IMR-90 (cell line): ENCODE measurements around the gene FITM2. TPM values are rescaled to one million over a fixed set of nuclear protein-coding genes. Genes with fewer than 3 reads are reported as not detected.

Experiments used
- ATAC-seq: fragments of 200-7000 bp; cut with Tn5 transposase; 2 replicates; pipeline ENCODE4 v1.9.1; 2020; ENCODE audit warnings: low read depth, mild to moderate bottlenecking, moderate library complexity
- BruUV-seq: library from RNA; stranded (reverse); fragments of 400-500 nt; replicated peaks from 2 replicates; lab custom pipeline; 2021; lab: Mats Ljungman, UMichigan
- CTCF ChIA-PET: fragments of 300-600 bp; formaldehyde crosslinking; extraction: SDS; loops from one replicate; lab custom pipeline; 2021; ENCODE audit warnings: antibody characterized with exemption; lab: Yijun Ruan, JAX
- POLR2A ChIA-PET: fragments of 300-600 bp; sonication (Branson Sonifier 250); formaldehyde crosslinking; loops from one replicate; lab custom pipeline; 2022; ENCODE audit warnings: antibody characterized with exemption; ENCODE audit not compliant: unreplicated experiment; lab: Charles Lee
- DNase-seq: peaks from one replicate; pipeline ENCODE4 v3.0.0; 2013
- H2AFZ ChIP-seq: replicated peaks from 2 replicates; pipeline ENCODE3; 2013; ENCODE audit warnings: low read length, mild to moderate bottlenecking; ENCODE audit not compliant: poor library complexity
- H2AK5ac ChIP-seq: 2 replicates; pipeline ENCODE4 v1.6.1; 2013; ENCODE audit warnings: low read depth, low read length, inconsistent platforms
- H2AK9ac ChIP-seq: replicated peaks from 2 replicates; pipeline ENCODE3; 2013; ENCODE audit warnings: mild to moderate bottlenecking, low read depth, low read length, moderate library complexity; ENCODE audit not compliant: poor library complexity
- H2BK120ac ChIP-seq: 2 replicates; pipeline ENCODE4 v1.6.1; 2013; ENCODE audit warnings: low read depth, low read length, inconsistent platforms
- H2BK15ac ChIP-seq: 3 replicates; pipeline ENCODE4 v1.6.1; 2013; ENCODE audit warnings: low read depth, low read length, inconsistent platforms
- H2BK20ac ChIP-seq: 2 replicates; pipeline ENCODE4 v1.6.1; 2013; ENCODE audit warnings: low read depth, mild to moderate bottlenecking, inconsistent platforms, low read length, moderate library complexity
- H2BK5ac ChIP-seq: 2 replicates; pipeline ENCODE4 v1.6.1; 2013; ENCODE audit warnings: mild to moderate bottlenecking, low read depth, low read length, inconsistent platforms; ENCODE audit not compliant: poor library complexity, severe bottlenecking
- H3K14ac ChIP-seq: replicated peaks from 2 replicates; pipeline ENCODE4 v1.6.1; 2013; ENCODE audit warnings: low read depth, low read length, inconsistent platforms
- H3K18ac ChIP-seq: 2 replicates; pipeline ENCODE4 v1.6.1; 2013; ENCODE audit warnings: low read depth, low read length, control low read depth
- H3K23ac ChIP-seq: 2 replicates; pipeline ENCODE4 v1.6.1; 2013; ENCODE audit warnings: low read depth, low read length, inconsistent platforms
- H3K27ac ChIP-seq: 2 replicates; pipeline ENCODE4 v1.5.1; 2013; ENCODE audit warnings: mild to moderate bottlenecking, control low read depth, low read length; ENCODE audit not compliant: insufficient read depth
- H3K27me3 ChIP-seq: 2 replicates; pipeline ENCODE4 v1.6.1; 2013; ENCODE audit warnings: low read length; ENCODE audit not compliant: control insufficient read depth, insufficient read depth
- H3K36me3 ChIP-seq: 2 replicates; pipeline ENCODE4 v1.6.1; 2013; ENCODE audit warnings: low read length, mixed read lengths; ENCODE audit not compliant: control insufficient read depth, insufficient read depth
- H3K4ac ChIP-seq: 2 replicates; pipeline ENCODE4 v1.6.1; 2013; ENCODE audit warnings: low read depth, low read length, inconsistent platforms
- H3K4me1 ChIP-seq: 2 replicates; pipeline ENCODE4 v1.6.1; 2013; ENCODE audit warnings: low read length, mixed read lengths; ENCODE audit not compliant: control insufficient read depth, insufficient read depth
- H3K4me2 ChIP-seq: 2 replicates; pipeline ENCODE4 v1.6.1; 2013; ENCODE audit warnings: low read depth, mild to moderate bottlenecking, control low read depth, low read length, moderate library complexity
- H3K4me3 ChIP-seq: 2 replicates; pipeline ENCODE4 v1.5.1; 2013; ENCODE audit warnings: low read depth, mild to moderate bottlenecking, control low read depth, low read length, moderate library complexity; ENCODE audit not compliant: insufficient read depth
- H3K56ac ChIP-seq: 2 replicates; pipeline ENCODE4 v1.6.1; 2013; ENCODE audit warnings: low read length, inconsistent platforms; ENCODE audit not compliant: insufficient read depth; ENCODE audit errors: extremely low read depth
- H3K79me1 ChIP-seq, 2 experiments: 2 replicates each; pipeline ENCODE4 v1.6.1; 2013; ENCODE audit warnings: low read length in 2 of 2, inconsistent platforms in 1 of 2, low read depth in 1 of 2
- H3K9ac ChIP-seq: 2 replicates; pipeline ENCODE4 v1.6.1; 2013; ENCODE audit warnings: low read depth, low read length, control low read depth
- H3K9me1 ChIP-seq: 2 replicates; pipeline ENCODE4 v1.6.1; 2013; ENCODE audit warnings: low read length, inconsistent platforms; ENCODE audit not compliant: insufficient read depth
- H3K9me3 ChIP-seq: 2 replicates; pipeline ENCODE4 v1.6.1; 2013; ENCODE audit warnings: low read length; ENCODE audit not compliant: control insufficient read depth, insufficient read depth
- H4K20me1 ChIP-seq: 2 replicates; pipeline ENCODE4 v1.6.1; 2013; ENCODE audit warnings: low read length, inconsistent platforms; ENCODE audit not compliant: insufficient read depth
- H4K5ac ChIP-seq: 2 replicates; pipeline ENCODE4 v1.6.1; 2013; ENCODE audit warnings: mild to moderate bottlenecking, low read depth, low read length, control low read depth
- H4K8ac ChIP-seq, 2 experiments: 2 replicates each; pipeline ENCODE4 v1.6.1; 2013; ENCODE audit warnings: low read depth in 2 of 2, low read length in 2 of 2, control low read depth in 1 of 2, inconsistent platforms in 1 of 2
- H4K91ac ChIP-seq: 2 replicates; pipeline ENCODE4 v1.6.1; 2013; ENCODE audit warnings: low read depth, low read length, inconsistent platforms; ENCODE audit not compliant: insufficient read depth
- CHD1 ChIP-seq: IDR thresholded peaks from 2 replicates; pipeline ENCODE4 v1.6.1; 2012; ENCODE audit warnings: low read depth, low read length, improper control_type of control experiment
- CTCF ChIP-seq: conservative IDR thresholded peaks from 2 replicates; pipeline ENCODE4 v1.5.1; 2012; ENCODE audit warnings: mild to moderate bottlenecking, low read depth, low read length, improper control_type of control experiment
- MAZ ChIP-seq: IDR thresholded peaks from 2 replicates; pipeline ENCODE4 v1.6.1; 2012; ENCODE audit warnings: low read depth, mild to moderate bottlenecking, low read length, improper control_type of control experiment, moderate library complexity, borderline replicate concordance
- NFE2L2 ChIP-seq: fragments of 150-350 bp; IDR thresholded peaks from 2 replicates; pipeline ENCODE4 v1.6.1; 2016; ENCODE audit warnings: low read depth, mild to moderate bottlenecking, low read length
- POLR2A ChIP-seq: IDR thresholded peaks from 2 replicates; pipeline ENCODE4 v1.6.1; 2012; ENCODE audit warnings: mild to moderate bottlenecking, low read depth, low read length
- RAD21 ChIP-seq: IDR thresholded peaks from 2 replicates; pipeline ENCODE4 v1.6.1; 2012; ENCODE audit warnings: low read length, improper control_type of control experiment
- RCOR1 ChIP-seq: IDR thresholded peaks from 2 replicates; pipeline ENCODE4 v1.6.1; 2012; ENCODE audit warnings: mild to moderate bottlenecking, low read length, improper control_type of control experiment; ENCODE audit not compliant: insufficient replicate concordance
- RFX5 ChIP-seq: IDR thresholded peaks from 2 replicates; pipeline ENCODE4 v1.8.0; 2012; ENCODE audit warnings: low read depth, mild to moderate bottlenecking, low read length, moderate library complexity
- SMC3 ChIP-seq: fragments of 150-350 bp; IDR thresholded peaks from 2 replicates; pipeline ENCODE4 v1.6.1; 2016; ENCODE audit warnings: low read depth, mild to moderate bottlenecking, antibody characterized with exemption, low read length, moderate library complexity
- WGBS, 2 experiments: methylation state at CpG; one replicate each; pipeline versions ENCODE4 v1.1.5 to v1.1.7; 2013; ENCODE audit warnings: missing lambda C conversion rate in 2 of 2; ENCODE audit not compliant: insufficient read length in 1 of 2; ENCODE audit errors: extremely low coverage in 2 of 2; 5-methylcytosine and 5-hydroxymethylcytosine counted together
- dilution Hi-C: fragments of 300-500 bp; cut with HindIII; formaldehyde crosslinking; loops from one replicate; pipeline ENCODE4 v1.14.3; 2018; ENCODE audit warnings: low sequenced_read_pairs; ENCODE audit not compliant: unreplicated experiment
- in situ Hi-C: fragments of 300-500 bp; cut with MboI; formaldehyde crosslinking; loops from 3 replicates; pipeline ENCODE4 v1.14.3; 2019; ENCODE audit warnings: low sequenced_read_pairs, inconsistent platforms, mixed read lengths
- intact Hi-C: fragments of 100-400 bp; cut with micrococcal nuclease; formaldehyde crosslinking; loops from 2 replicates; pipeline ENCODE4 v1.10.0; 2022
- polyA plus RNA-seq, 3 experiments: library from polyadenylated mRNA; depleted of rRNA; stranded (reverse); fragments of >200 nt; gene quantifications; 2 replicates each; pipeline ENCODE4 v1.2.3, GENCODE V29; 2012; ENCODE audit warnings: low replicate concordance in 1 of 3
- total RNA-seq: library from RNA; depleted of rRNA; stranded (reverse); fragments of >200 nt; gene quantifications from 2 replicates; pipeline ENCODE4 v1.2.3, GENCODE V29; 2012

FITM2 gene
- total and polyA plus RNA-seq, 2 of the 4 experiments (the other 2 are of a cell fraction), result 3.4 to 6.5 TPM

DNA sequence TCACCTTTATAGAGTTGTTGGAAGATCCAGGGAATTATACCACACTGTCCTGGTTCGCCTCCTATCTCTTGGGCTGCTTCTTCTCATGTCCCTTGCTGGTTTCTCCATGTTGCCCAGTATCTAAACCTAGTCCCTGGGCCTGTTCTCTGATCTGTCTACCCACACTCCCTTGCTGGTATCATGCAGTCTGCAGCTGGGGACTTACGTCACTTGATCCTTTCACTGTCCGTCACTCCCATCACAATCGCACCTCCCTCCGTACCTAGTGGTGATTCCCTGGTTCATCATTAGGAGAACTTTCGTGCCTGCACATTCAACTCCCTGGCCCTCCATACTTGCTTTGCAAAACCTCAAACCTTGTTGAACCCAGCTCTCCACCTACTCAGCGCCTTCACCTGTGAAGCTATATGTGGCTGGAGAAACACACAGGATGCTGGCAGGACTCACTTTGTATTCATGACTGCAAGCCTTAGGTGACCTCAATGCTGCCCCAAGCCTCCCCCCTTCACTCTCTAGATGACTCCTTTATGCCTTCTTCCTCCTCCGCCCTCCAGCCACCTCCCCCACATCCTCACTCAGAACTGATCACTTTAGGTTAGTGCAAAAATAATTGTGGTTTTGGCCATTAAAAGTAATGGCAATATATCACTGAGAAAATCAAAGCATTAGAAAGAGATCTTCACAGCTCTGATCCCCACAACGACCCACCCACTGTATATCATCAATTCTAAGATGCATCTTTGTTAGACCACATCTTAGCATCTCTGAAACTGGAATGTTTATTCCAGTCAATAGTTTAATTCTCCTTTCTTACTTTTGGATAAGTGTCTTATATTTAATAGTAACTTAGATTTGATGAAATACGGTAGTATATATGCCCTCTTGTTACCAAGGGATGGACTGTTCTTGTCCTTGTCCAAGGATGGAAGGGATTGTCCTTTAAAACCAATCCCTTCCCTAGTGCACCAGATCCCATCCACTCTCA, 37.5 kb downstream of the FITM2 start (continued):
- no peak for TF ChIP-seq RFX5

- H3K4me3 ChIP-seq, result no peak overlapping the region
- POLR2A ChIA-PET, result no interaction called here
- H3K79me1 ChIP-seq, result no peaks in the 10 kb centered on the region
- no peak overlapping the region for H3K4me2 ChIP-seq
- no TSS peak for BruUV-seq
- H3K9me1 ChIP-seq, result 0 out of 2 replicates have a peak, but pooled peaks cover 3% of the 10 kb centered on the region
- H2BK5ac ChIP-seq, result no peak overlapping the region
- no peaks in the 10 kb centered on the region for H3K36me3 ChIP-seq
- H2BK15ac ChIP-seq, result no peak overlapping the region
- no peak overlapping the region for H3K14ac ChIP-seq
- H3K18ac ChIP-seq, result no peak overlapping the region
- no peak overlapping the region for H4K8ac ChIP-seq
- H2AFZ ChIP-seq, result no peak overlapping the region
- H3K56ac ChIP-seq, result no peak overlapping the region
- H3K27ac ChIP-seq, result no peak overlapping the region
- TF ChIP-seq RAD21, result no peak
- no peak for TF ChIP-seq CHD1
- TF ChIP-seq SMC3, result no peak
- no peak for TF ChIP-seq MAZ
- TF ChIP-seq POLR2A, result no peak
- TF ChIP-seq RCOR1, result no peak
- TF ChIP-seq CTCF, result no peak
- TF ChIP-seq NFE2L2, result no peak
- dilution Hi-C loops, result no loop called here
- no peak overlapping the region for H3K9ac ChIP-seq
- peaks cover 16% of the 10 kb centered on the region for H3K27me3 ChIP-seq
- no peak overlapping the region for H4K91ac ChIP-seq
- H3K4me1 ChIP-seq, result no peaks in the 10 kb centered on the region
- no peak overlapping the region for H3K4ac ChIP-seq
- H2AK5ac ChIP-seq, result no peak overlapping the region
- ATAC-seq (no peak), DNase-seq (no peak)
- H4K5ac ChIP-seq, result no peak overlapping the region
- in situ Hi-C loops, result no loop called here
- H3K9me3 ChIP-seq, result no peaks in the 10 kb centered on the region
- no peak overlapping the region for H2BK20ac ChIP-seq
- CTCF ChIA-PET, result no interaction called here
- WGBS, 2 experiments, result 37% methylated on average over 7 of the region's 14 CpGs; no CpG with 5 or more reads in 1 of the 2 experiments
- no peaks in the 10 kb centered on the region for H4K20me1 ChIP-seq
- intact Hi-C loops, result no loop called here
- no peak overlapping the region for H2BK120ac ChIP-seq
- no peak overlapping the region for H2AK9ac ChIP-seq
- H3K23ac ChIP-seq, result no peak overlapping the region
Observed at GRCh38 chr20:44271915-44272663, 38.9 kb downstream of the FITM2 start.
